Neuronal stem cell (in vitro differentiated cells): ENCODE results near the gene ABLIM2.

Source experiments
- DNase-seq: peaks from one replicate; pipeline ENCODE4 v3.0.0-alpha.2; 2013; ENCODE audit warnings: low spot score
- H2AFZ ChIP-seq: one replicate; pipeline ENCODE4 v1.6.1; 2013; ENCODE audit warnings: mild to moderate bottlenecking, low read length, inconsistent platforms
- H2AK5ac ChIP-seq: 2 replicates; pipeline ENCODE4 v1.6.1; 2013; ENCODE audit warnings: low read depth, mild to moderate bottlenecking, inconsistent platforms, low read length, moderate library complexity, mixed read lengths
- H2BK120ac ChIP-seq: 2 replicates; pipeline ENCODE4 v1.6.1; 2013; ENCODE audit warnings: low read depth, mild to moderate bottlenecking, inconsistent platforms, low read length, moderate library complexity, mixed read lengths
- H2BK12ac ChIP-seq: one replicate; pipeline ENCODE4 v1.6.1; 2013; ENCODE audit warnings: low read length, inconsistent platforms
- H2BK15ac ChIP-seq: 2 replicates; pipeline ENCODE4 v1.6.1; 2013; ENCODE audit warnings: mild to moderate bottlenecking, low read length, inconsistent platforms, mixed read lengths
- H2BK5ac ChIP-seq: one replicate; pipeline ENCODE4 v1.6.1; 2013; ENCODE audit warnings: inconsistent platforms, mild to moderate bottlenecking, low read length, moderate library complexity
- H3K14ac ChIP-seq: one replicate; pipeline ENCODE4 v1.6.1; 2013; ENCODE audit warnings: low read length, inconsistent platforms
- H3K18ac ChIP-seq: 2 replicates; pipeline ENCODE4 v1.6.1; 2013; ENCODE audit warnings: low read length, inconsistent platforms
- H3K23ac ChIP-seq: 2 replicates; pipeline ENCODE4 v1.6.1; 2013; ENCODE audit warnings: low read depth, mild to moderate bottlenecking, mixed read lengths, low read length, inconsistent platforms; ENCODE audit not compliant: poor library complexity
- H3K27ac ChIP-seq: replicated peaks from 3 replicates; pipeline ENCODE4 v1.5.1; 2013; ENCODE audit warnings: low read length, inconsistent platforms
- H3K27me3 ChIP-seq, 3 experiments: 2 replicates each; pipeline ENCODE4 v1.6.1; 2013; ENCODE audit warnings: low read length in 3 of 3, mild to moderate bottlenecking in 2 of 3, inconsistent platforms in 1 of 3, low read depth in 1 of 3, mixed read lengths in 1 of 3, moderate library complexity in 1 of 3; ENCODE audit not compliant: control insufficient read depth in 3 of 3, insufficient read depth in 3 of 3
- H3K36me3 ChIP-seq, 2 donors: replicated peaks in 1 of 2; 2 replicates each; pipeline ENCODE4 v1.6.1; 2013; ENCODE audit warnings: low read length in 2 of 2; ENCODE audit not compliant: control insufficient read depth in 2 of 2, insufficient read depth in 2 of 2
- H3K4ac ChIP-seq: 2 replicates; pipeline ENCODE4 v1.6.1; 2013; ENCODE audit warnings: inconsistent platforms, mild to moderate bottlenecking, low read length, moderate library complexity
- H3K4me1 ChIP-seq, 2 donors: 1 replicate in 1 of 2; 2 replicates in 1 of 2; pipeline ENCODE4 v1.6.1; 2013; ENCODE audit warnings: low read length in 2 of 2, low read depth in 1 of 2; ENCODE audit not compliant: control insufficient read depth in 2 of 2, insufficient read depth in 1 of 2
- H3K4me2 ChIP-seq: one replicate; pipeline ENCODE4 v1.6.1; 2013; ENCODE audit warnings: mild to moderate bottlenecking, low read length, inconsistent platforms; ENCODE audit not compliant: insufficient read depth, poor library complexity, severe bottlenecking
- H3K4me3 ChIP-seq, 2 donors: 2 replicates each; pipeline ENCODE4 v1.5.1; 2013; ENCODE audit warnings: low read length in 2 of 2, mild to moderate bottlenecking in 2 of 2, inconsistent platforms in 1 of 2, moderate library complexity in 1 of 2
- H3K79me1 ChIP-seq: one replicate; pipeline ENCODE4 v1.6.1; 2013; ENCODE audit warnings: low read depth, mild to moderate bottlenecking, inconsistent platforms, low read length, moderate library complexity
- H3K9ac ChIP-seq: one replicate; pipeline ENCODE4 v1.6.1; 2013; ENCODE audit warnings: mild to moderate bottlenecking, low read depth, low read length, inconsistent platforms; ENCODE audit not compliant: poor library complexity
- H3K9me3 ChIP-seq, 2 donors: replicated peaks in 1 of 2; 2 replicates each; pipeline versions ENCODE3 to v1.6.1; 2013; ENCODE audit warnings: low read length in 2 of 2, mild to moderate bottlenecking in 2 of 2, inconsistent platforms in 1 of 2, low read depth in 1 of 2, mixed read lengths in 1 of 2, moderate library complexity in 1 of 2; ENCODE audit not compliant: control insufficient read depth in 2 of 2, insufficient read depth in 1 of 2
- H4K8ac ChIP-seq: one replicate; pipeline ENCODE4 v1.6.1; 2013; ENCODE audit warnings: low read depth, mild to moderate bottlenecking, inconsistent platforms, low read length, moderate library complexity
- H4K91ac ChIP-seq: one replicate; pipeline ENCODE4 v1.6.1; 2013; ENCODE audit warnings: low read length, low read depth, mild to moderate bottlenecking, inconsistent platforms; ENCODE audit not compliant: poor library complexity
- WGBS, 2 donors: extraction: QIAGEN DNeasy Blood & Tissue Kit; methylation state at CpG; one replicate each; pipeline ENCODE4 v1.1.7; 2013; ENCODE audit warnings: missing lambda C conversion rate in 2 of 2, mixed read lengths in 1 of 2; ENCODE audit not compliant: insufficient read length in 2 of 2, insufficient replicate concordance in 1 of 2; ENCODE audit errors: extremely low coverage in 2 of 2; 5-methylcytosine and 5-hydroxymethylcytosine counted together

Gene ABLIM2

GRCh38 chr4:8081621-8082516 lies 76.7 kb downstream of the ABLIM2 start:
- H3K18ac ChIP-seq: peak overlapping the region; percentile 81
- H3K4ac ChIP-seq: no peak overlapping the region
- no peak overlapping the region for H2BK12ac ChIP-seq
- H3K14ac ChIP-seq: peak overlapping the region; percentile 79
- peak overlapping the region; percentile 10 for H3K23ac ChIP-seq
- H4K8ac ChIP-seq: no peak overlapping the region
- peaks cover 0 to 30% (median 0%) of the 10 kb centered on the region in 3 experiments for H3K27me3 ChIP-seq
- no peak overlapping the region for H2AFZ ChIP-seq
- H3K4me1 ChIP-seq: peaks cover 6 to 20% of the 10 kb centered on the region in 2 donors
- H3K36me3 ChIP-seq: no peaks in the 10 kb centered on the region
- H2BK15ac ChIP-seq: peak overlapping the region; percentile 45
- no peak for DNase-seq
- H3K27ac ChIP-seq: no peak overlapping the region
- no peak overlapping the region for H3K4me2 ChIP-seq
- WGBS, 2 donors: no CpG with 5 or more reads among the region's 29 CpGs
- peak overlapping the region in 1 of 2 donors; percentile 37 for H3K4me3 ChIP-seq
- H2AK5ac ChIP-seq: peak overlapping the region; percentile 94
- no peaks in the 10 kb centered on the region for H3K79me1 ChIP-seq
- no peak overlapping the region for H4K91ac ChIP-seq
- H2BK5ac ChIP-seq: peak overlapping the region; percentile 94
- H3K9ac ChIP-seq: no peak overlapping the region
- H3K9me3 ChIP-seq: no peaks in the 10 kb centered on the region
- H2BK120ac ChIP-seq: no peak overlapping the region

- H3K79me1 ChIP-seq: no peaks in the 10 kb centered on the region
- H2BK15ac ChIP-seq: peak overlapping the region; percentile 45
- no peak overlapping the region for H3K4me2 ChIP-seq
- peak overlapping the region; percentile 81 for H3K18ac ChIP-seq
- peak overlapping the region; percentile 79 for H3K14ac ChIP-seq
- no peaks in the 10 kb centered on the region for H3K36me3 ChIP-seq
- H2AK5ac ChIP-seq: peak overlapping the region; percentile 94
- no peak overlapping the region for H3K4ac ChIP-seq
- H3K9ac ChIP-seq: peak overlapping the region; percentile 34
- peaks cover 6 to 20% of the 10 kb centered on the region in 2 donors for H3K4me1 ChIP-seq
- H3K27me3 ChIP-seq: peaks cover 0 to 28% (median 0%) of the 10 kb centered on the region in 3 experiments
- H2BK120ac ChIP-seq: no peak overlapping the region
- H3K27ac ChIP-seq: no peak overlapping the region
- H2BK5ac ChIP-seq: peak overlapping the region; percentile 94
- no peak overlapping the region for H3K23ac ChIP-seq
- H4K8ac ChIP-seq: no peak overlapping the region
- H2BK12ac ChIP-seq: peak overlapping the region; percentile 14
- no peaks in the 10 kb centered on the region for H3K9me3 ChIP-seq
- no peak for DNase-seq
- no CpG with 5 or more reads among the region's 11 CpGs for WGBS, 2 donors
- no peak overlapping the region for H2AFZ ChIP-seq
- no peak overlapping the region for H4K91ac ChIP-seq
- no peak overlapping the region for H3K4me3 ChIP-seq
Observed at GRCh38 chr4:8081171-8081570, 77.4 kb downstream of the ABLIM2 start.

GRCh38 chr4:8080754-8081065 lies 77.9 kb downstream of the ABLIM2 start:
- Histone ChIP-seq H2BK12ac (no peak overlapping the region), H3K9me3 (no peaks in the 10 kb centered on the region), H3K18ac (peak overlapping the region; percentile 77), H3K27me3 (peaks cover 0 to 28% (median 0%) of the 10 kb centered on the region in 3 experiments), H3K9ac (no peak overlapping the region), H4K8ac (no peak overlapping the region), H3K4ac (no peak overlapping the region), H3K23ac (no peak overlapping the region), H2BK15ac (peak overlapping the region; percentile 45), H3K4me2 (no peak overlapping the region), H3K36me3 (no peaks in the 10 kb centered on the region), H2AK5ac (peak overlapping the region; percentile 66), H3K4me3 (no peak overlapping the region), H2BK120ac (no peak overlapping the region), H3K79me1 (no peaks in the 10 kb centered on the region), H2BK5ac (peak overlapping the region; percentile 94), H3K27ac (no peak overlapping the region), H3K4me1 (peaks cover 6 to 20% of the 10 kb centered on the region in 2 donors), H3K14ac (peak overlapping the region; percentile 95), H4K91ac (no peak overlapping the region), H2AFZ (peak overlapping the region; percentile 69)
- DNase-seq: no peak
- WGBS, 2 donors: no CpG with 5 or more reads among the region's 5 CpGs

- Histone ChIP-seq H3K9ac (no peak overlapping the region), H3K9me3 (no peaks in the 10 kb centered on the region), H2BK120ac (no peak overlapping the region), H2BK12ac (no peak overlapping the region), H3K4me2 (no peak overlapping the region), H3K27ac (no peak overlapping the region), H4K91ac (no peak overlapping the region), H3K23ac (peak overlapping the region; percentile 6), H3K4me1 (peaks cover 6 to 20% of the 10 kb centered on the region in 2 donors), H4K8ac (no peak overlapping the region), H3K14ac (no peak overlapping the region), H3K4ac (no peak overlapping the region), H3K79me1 (no peaks in the 10 kb centered on the region), H2BK5ac (peak overlapping the region; percentile 77), H2AFZ (peak overlapping the region; percentile 69), H3K36me3 (no peaks in the 10 kb centered on the region), H2BK15ac (peak overlapping the region; percentile 45), H3K18ac (peak overlapping the region; percentile 81), H2AK5ac (peak overlapping the region; percentile 74), H3K27me3 (peaks cover 0 to 28% (median 0%) of the 10 kb centered on the region in 3 experiments), H3K4me3 (no peak overlapping the region)
- WGBS, 2 donors: no CpG with 5 or more reads among the region's 21 CpGs
- DNase-seq: no peak
Observed at GRCh38 chr4:8079916-8080753, 78.5 kb downstream of the ABLIM2 start.
